Left ventricle myocardium inferior (tissue), 1 donor: ENCODE data around the gene LRMDA. TPM values are rescaled to one million over a fixed set of nuclear protein-coding genes. Genes with fewer than 3 reads are reported as not detected.

Experiments
- DNase-seq: peaks from one replicate; pipeline ENCODE4 v3.0.0-alpha.2; 2020
- H3K27ac ChIP-seq: fragments of 200-600 bp; replicated peaks from 2 replicates; pipeline ENCODE4 v1.8.0; 2021
- H3K27me3 ChIP-seq: fragments of 200-600 bp; 2 replicates; pipeline ENCODE4 v1.8.0; 2021; ENCODE audit warnings: low read depth
- H3K36me3 ChIP-seq: fragments of 200-600 bp; 2 replicates; pipeline ENCODE4 v1.8.0; 2021
- H3K4me1 ChIP-seq: fragments of 200-600 bp; 2 replicates; pipeline ENCODE4 v1.8.0; 2021
- H3K4me3 ChIP-seq: fragments of 200-600 bp; 2 replicates; pipeline ENCODE4 v1.8.0; 2021; ENCODE audit warnings: mild to moderate bottlenecking, moderate library complexity
- H3K9me3 ChIP-seq: fragments of 200-600 bp; replicated peaks from 2 replicates; pipeline ENCODE4 v1.8.0; 2021
- intact Hi-C: fragments of 100-400 bp; cut with micrococcal nuclease; formaldehyde crosslinking; loops from one replicate; pipeline ENCODE4 v1.11.0; 2022
- total RNA-seq: library from RNA; stranded (reverse); fragmentation: NEBNext Ultra II Directional; extraction: Animal tissue kit (Norgen Biotek cat#: 25700); gene quantifications from one replicate; pipeline ENCODE4 v1.2.1, GENCODE V29; 2021
- TF ChIP-seq, protein P1 (sequence below): fragments of 200-600 bp; IDR thresholded peaks from 2 replicates; pipeline ENCODE4 v1.8.0; 2021; ENCODE audit warnings: antibody characterized with exemption, mild to moderate bottlenecking, borderline replicate concordance
- donor health status: DM: no; HTN: yes; CAD: no; lungs with severe emphysema.

LRMDA gene
- total RNA-seq, 1 donor from 2014 or later, result 18.7 TPM

DNA sequence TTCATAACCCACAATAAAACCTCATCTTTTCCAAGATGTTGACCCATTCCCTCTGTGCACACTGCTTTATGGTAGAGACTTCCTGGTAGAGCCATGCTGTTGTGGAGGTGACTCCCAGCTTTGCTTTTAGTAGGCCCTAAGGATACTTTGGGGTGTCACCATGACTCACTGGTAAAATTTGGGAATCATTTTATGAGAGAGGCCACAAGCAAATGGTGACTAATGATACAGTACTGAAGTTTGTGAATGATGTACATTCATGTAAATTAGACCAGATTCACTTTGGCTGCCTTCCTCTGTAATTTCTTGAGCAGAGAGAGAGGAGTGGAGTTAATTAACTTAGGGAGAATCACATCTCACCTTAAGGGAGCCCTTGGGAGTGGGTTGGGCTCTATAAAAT lies 686.5 kb downstream of the LRMDA start:
- no peak for DNase-seq
- H3K9me3 ChIP-seq, result no peaks in the 10 kb centered on the region
- H3K4me3 ChIP-seq, result no peak overlapping the region
- H3K4me1 ChIP-seq, result no peaks in the 10 kb centered on the region
- intact Hi-C loops, result no loop called here
- no peaks in the 10 kb centered on the region for H3K36me3 ChIP-seq
- H3K27ac ChIP-seq, result no peak overlapping the region
- TF ChIP-seq, protein P1, sequence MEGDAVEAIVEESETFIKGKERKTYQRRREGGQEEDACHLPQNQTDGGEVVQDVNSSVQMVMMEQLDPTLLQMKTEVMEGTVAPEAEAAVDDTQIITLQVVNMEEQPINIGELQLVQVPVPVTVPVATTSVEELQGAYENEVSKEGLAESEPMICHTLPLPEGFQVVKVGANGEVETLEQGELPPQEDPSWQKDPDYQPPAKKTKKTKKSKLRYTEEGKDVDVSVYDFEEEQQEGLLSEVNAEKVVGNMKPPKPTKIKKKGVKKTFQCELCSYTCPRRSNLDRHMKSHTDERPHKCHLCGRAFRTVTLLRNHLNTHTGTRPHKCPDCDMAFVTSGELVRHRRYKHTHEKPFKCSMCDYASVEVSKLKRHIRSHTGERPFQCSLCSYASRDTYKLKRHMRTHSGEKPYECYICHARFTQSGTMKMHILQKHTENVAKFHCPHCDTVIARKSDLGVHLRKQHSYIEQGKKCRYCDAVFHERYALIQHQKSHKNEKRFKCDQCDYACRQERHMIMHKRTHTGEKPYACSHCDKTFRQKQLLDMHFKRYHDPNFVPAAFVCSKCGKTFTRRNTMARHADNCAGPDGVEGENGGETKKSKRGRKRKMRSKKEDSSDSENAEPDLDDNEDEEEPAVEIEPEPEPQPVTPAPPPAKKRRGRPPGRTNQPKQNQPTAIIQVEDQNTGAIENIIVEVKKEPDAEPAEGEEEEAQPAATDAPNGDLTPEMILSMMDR, result no peak
- H3K27me3 ChIP-seq, result no peaks in the 10 kb centered on the region

DNA sequence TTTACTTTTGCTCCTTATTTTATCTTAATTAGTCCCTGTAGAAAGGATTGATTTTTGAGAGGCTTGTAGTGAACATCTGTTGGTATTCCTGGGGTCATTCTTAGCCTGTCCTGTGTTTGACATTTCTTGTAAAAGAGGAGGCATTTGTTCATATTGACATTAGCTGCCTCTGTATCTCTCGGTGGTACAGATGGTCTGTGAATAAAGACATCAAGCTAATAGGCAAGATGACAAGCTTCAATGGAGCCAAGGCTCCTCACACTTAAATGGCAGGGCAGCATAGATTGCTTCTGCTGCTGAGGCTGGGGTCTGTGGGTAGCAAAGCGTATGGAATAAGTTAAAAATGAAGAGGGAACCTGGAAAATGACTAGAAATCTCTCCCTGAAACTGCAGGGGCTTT lies 687.6 kb downstream of the LRMDA start:
- no peak for DNase-seq
- Histone ChIP-seq H3K27me3 (no peaks in the 10 kb centered on the region), H3K9me3 (no peaks in the 10 kb centered on the region), H3K4me3 (no peak overlapping the region), H3K27ac (no peak overlapping the region), H3K36me3 (no peaks in the 10 kb centered on the region), H3K4me1 (peaks cover 2% of the 10 kb centered on the region)
- intact Hi-C loops, result no loop called here
- TF ChIP-seq, protein P1, result no peak

DNA sequence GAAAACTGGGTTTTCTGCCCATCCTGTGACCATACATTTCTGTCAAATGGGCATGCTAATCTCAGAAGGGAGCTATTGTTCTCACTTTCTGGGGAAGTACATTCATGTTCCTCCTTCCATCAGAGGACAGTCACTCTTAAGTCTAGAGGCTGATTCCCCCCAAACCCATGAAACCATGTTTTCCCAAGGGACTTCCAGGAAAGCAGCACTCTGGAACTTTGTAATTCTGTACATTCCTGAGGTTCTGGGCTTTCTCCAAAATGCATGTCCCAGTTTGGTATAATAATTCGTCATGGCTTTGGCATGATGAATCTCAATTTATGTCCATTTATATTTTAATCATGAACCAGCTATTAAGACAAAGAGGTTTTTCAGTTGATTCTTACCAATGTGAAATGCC lies 688.1 kb downstream of the LRMDA start:
- intact Hi-C loops, result no loop called here
- Histone ChIP-seq H3K36me3 (no peaks in the 10 kb centered on the region), H3K4me1 (peaks cover 7% of the 10 kb centered on the region), H3K27me3 (no peaks in the 10 kb centered on the region), H3K9me3 (no peaks in the 10 kb centered on the region), H3K4me3 (no peak overlapping the region), H3K27ac (no peak overlapping the region)
- TF ChIP-seq, protein P1, result no peak
- no peak for DNase-seq

DNA sequence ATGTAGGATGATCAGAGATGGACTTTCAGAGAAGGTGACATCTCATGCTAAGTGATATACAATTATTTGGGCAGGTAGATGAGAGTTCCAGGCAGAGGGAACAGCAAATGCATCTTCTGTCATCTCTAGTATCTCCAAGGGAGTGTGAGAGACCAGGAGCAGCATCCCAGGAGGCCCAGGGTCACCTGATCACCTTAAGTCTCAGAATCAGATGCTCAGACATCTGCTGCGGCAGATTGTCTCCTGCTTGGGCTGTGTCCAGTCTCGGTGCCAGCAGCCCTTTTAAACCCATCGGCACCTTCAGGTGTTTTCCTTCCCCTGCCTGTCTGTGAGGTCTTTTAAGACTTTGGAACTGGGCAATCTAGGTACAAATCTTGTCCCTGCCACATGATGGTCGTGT lies 690.6 kb downstream of the LRMDA start:
- Histone ChIP-seq H3K4me1 (peaks cover 10% of the 10 kb centered on the region), H3K4me3 (no peak overlapping the region), H3K36me3 (no peaks in the 10 kb centered on the region), H3K27ac (no peak overlapping the region), H3K27me3 (no peaks in the 10 kb centered on the region), H3K9me3 (no peaks in the 10 kb centered on the region)
- TF ChIP-seq, protein P1, result no peak
- intact Hi-C loops, result no loop called here
- DNase-seq, result no peak

DNA sequence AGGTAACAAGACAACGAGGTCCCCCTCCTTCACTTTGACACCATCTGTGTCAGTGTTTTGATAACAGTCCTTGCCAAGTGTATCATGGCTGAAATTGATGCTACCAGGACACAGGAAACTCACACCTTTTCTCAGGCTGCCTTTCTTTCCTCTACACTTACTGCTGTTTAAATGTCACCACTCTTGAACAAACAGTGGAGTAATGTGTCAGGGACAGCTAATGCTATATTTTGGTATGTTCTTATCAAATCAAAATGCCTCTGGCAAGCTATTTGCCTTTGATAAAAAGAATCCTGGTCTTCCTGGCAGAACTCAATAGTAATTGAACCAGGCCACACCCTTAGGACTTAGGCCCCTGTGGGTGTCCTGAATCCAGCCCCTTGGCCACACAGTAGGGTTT lies 692.9 kb downstream of the LRMDA start:
- Histone ChIP-seq H3K27ac (no peak overlapping the region), H3K4me3 (no peak overlapping the region), H3K36me3 (no peaks in the 10 kb centered on the region), H3K27me3 (no peaks in the 10 kb centered on the region), H3K9me3 (no peaks in the 10 kb centered on the region), H3K4me1 (peaks cover 15% of the 10 kb centered on the region)
- DNase-seq, result no peak
- intact Hi-C loops, result no loop called here
- TF ChIP-seq, protein P1, result no peak

DNA sequence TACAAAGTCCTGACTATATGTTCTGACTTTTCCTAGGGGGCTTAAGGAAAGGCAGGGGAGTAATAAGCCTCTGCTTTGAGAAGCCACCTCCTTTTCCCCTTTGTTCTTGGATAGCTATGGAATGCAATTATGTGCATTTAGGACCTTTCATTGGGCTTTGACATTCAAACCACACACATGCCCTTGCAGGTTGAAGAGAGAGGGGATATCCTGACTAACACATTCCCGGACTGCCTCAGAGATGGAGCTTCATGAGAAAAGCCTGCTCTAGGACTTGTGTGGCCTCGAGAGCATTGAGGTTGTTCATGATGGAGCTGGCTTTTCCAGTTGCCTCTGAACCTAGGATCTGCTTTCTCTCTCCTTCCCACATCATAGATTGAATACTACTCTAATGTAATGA lies 694.5 kb downstream of the LRMDA start:
- no peak for DNase-seq
- intact Hi-C loops, result no loop called here
- Histone ChIP-seq H3K9me3 (no peaks in the 10 kb centered on the region), H3K36me3 (no peaks in the 10 kb centered on the region), H3K4me1 (peaks cover 19% of the 10 kb centered on the region), H3K4me3 (no peak overlapping the region), H3K27me3 (no peaks in the 10 kb centered on the region), H3K27ac (no peak overlapping the region)
- TF ChIP-seq, protein P1, result no peak
